ENCODE measurements around the gene CALN1.

CALN1 gene

DNA sequence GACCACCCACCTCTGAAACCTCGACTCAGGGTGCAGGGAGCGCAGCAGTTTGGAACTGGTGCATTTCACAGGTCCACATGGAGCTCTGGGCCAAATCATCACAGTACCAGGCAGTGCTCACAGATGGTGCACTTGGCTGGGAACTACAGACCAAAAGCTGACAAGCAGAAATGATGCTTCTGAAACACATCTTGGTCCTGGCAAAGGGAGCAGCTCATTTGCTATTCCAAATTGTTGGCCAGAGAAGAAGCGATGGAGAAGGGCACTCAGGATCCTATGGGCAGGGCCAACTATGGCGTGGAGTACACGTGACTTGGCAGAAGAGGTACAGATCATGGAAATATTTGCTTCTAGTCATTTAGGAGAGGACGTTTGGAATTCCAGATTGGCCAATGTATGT, 383.9 kb downstream of the CALN1 start:
- DNase-seq: no peak

DNA sequence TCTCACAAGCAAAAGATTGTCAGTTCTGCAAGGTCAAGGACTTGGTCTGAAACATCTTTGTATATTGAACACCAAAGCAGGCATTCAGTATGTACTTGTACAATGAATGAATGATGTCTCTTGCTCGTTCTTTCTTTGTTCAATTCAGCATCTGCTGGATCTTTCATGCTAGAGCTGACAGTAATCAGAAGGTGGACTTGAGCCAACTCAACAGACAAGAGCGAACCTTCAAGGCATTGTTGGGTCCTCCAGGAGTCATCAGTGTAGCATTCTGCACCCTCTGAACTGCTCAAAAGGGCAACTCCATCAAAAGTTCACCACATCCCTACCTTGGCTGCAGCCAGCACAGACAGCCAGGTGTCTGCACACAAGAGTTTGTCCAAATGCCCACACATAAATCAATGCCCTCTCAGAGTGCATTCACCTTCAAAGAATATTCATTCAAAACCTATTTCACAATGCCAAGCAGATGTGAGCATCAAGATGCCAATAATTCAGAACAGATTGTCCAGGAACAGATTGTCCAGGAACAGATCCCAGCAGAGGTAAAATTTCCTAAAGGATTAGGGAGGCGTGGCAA, 386.7 kb downstream of the CALN1 start:
- no peak for DNase-seq

GRCh38 chr7:72023926-72024325, 388.2 kb downstream of the CALN1 start:
- no peak for DNase-seq

- no peak for DNase-seq
Observed at GRCh38 chr7:72021716-72022115, 390.4 kb downstream of the CALN1 start.

- no peak for DNase-seq
Observed at GRCh38 chr7:72020311-72020710, 391.8 kb downstream of the CALN1 start.

DNA sequence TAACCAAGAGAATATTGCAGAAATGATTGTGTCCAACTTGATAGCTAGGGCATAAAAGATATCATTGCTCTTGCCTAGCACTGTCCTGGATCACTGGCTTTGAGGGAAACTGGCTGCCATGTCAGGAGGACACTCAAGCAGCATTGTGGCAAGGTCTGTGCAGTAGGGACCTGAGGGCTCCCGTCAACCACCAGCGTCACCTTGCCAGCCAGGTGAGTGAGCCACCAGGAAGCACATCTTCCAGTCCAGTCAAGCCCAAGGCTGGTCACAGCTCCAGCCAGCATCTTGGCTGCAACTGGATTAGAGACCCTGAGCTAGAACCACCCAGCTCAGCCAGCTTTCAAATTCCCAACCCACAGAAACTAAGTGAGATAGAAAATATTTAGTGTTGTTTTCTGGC, 392.7 kb downstream of the CALN1 start:
- no peak for DNase-seq

- no peak for DNase-seq
Observed at GRCh38 chr7:72017756-72018155, 394.4 kb downstream of the CALN1 start.

- DNase-seq: no peak
Observed at GRCh38 chr7:72016574-72016973, 395.6 kb downstream of the CALN1 start.

GRCh38 chr7:72015136-72015535, 397.0 kb downstream of the CALN1 start:
- DNase-seq: no peak

GRCh38 chr7:72007018-72007417, 405.1 kb downstream of the CALN1 start:
- DNase-seq: no peak

GRCh38 chr7:72003236-72003635, 408.9 kb downstream of the CALN1 start:
- no peak for DNase-seq

- no peak for DNase-seq
Observed at GRCh38 chr7:71996141-71996540, 416.0 kb downstream of the CALN1 start.

DNA sequence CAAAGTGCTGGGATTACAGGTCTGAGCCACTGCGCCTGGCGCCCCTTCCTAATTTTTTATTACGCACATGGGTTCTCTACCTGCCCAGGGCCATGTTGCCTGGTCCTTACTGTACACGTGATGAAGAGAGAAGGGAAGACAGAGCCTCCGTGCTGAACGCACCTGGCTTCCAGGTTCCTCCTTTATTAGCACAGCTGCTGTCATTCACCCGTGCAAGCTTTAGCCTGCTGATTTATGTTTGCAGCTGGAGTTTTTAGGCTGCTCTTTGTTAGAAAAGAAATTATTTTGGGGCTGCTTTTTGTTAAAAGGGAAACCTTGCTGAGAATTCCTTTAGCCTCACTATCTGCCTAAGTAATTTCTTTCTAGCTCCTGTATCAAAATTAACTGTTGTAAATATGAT, 417.0 kb downstream of the CALN1 start:
- no peak for DNase-seq

DNA sequence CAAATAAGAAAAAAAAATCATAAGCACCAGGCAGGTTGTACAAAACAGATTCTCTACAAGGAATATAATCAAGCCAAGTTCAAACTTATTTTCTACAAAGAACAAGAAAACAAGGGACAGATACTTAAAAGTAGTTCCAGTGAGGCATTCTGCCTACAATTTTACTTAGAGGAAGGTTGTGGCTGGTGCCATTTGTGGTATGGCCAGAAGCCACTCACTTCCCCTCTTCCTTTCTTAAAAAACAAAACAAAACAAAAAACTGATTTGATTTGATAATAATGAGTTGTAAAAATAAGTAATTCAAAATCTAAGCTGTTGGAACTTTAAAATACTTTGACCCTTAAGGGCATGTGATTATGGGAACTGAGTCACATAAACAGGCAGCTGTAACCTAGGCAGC, 420.6 kb downstream of the CALN1 start:
- no peak for DNase-seq

DNA sequence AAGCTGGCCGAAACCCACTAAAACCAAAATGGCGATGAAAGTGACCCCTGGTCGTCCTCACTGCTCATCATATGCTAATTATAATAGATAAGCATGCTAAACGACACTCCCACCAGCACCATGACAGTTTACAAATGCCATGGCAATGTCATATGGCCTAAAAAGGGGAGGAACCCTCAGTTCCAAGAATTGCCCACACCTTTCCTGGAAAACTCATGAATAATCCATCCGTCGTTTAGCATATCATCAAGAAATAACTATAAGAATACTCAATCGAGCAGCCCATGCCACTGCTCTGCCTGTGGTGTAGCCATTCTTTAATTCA, 422.0 kb downstream of the CALN1 start:
- no peak for DNase-seq

DNA sequence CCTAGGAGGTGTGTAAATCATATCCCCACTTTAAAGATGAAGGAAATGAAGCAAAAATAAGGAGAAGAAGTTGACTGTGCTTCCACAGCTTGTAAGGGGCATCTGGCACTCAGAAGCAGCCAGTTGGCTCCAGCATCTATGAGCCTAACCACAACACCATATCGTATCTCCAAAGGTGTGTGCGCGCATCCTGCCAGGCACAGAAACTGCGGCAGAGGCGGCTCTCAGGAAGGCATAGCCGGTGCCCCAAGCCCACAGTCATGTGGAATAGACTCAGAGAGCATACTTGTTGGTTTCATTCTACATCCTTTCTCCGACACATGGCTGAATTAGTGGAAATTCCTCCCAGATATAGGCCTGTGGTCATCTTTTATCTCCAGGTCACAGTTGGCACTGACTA, 423.9 kb downstream of the CALN1 start:
- DNase-seq: no peak

DNA sequence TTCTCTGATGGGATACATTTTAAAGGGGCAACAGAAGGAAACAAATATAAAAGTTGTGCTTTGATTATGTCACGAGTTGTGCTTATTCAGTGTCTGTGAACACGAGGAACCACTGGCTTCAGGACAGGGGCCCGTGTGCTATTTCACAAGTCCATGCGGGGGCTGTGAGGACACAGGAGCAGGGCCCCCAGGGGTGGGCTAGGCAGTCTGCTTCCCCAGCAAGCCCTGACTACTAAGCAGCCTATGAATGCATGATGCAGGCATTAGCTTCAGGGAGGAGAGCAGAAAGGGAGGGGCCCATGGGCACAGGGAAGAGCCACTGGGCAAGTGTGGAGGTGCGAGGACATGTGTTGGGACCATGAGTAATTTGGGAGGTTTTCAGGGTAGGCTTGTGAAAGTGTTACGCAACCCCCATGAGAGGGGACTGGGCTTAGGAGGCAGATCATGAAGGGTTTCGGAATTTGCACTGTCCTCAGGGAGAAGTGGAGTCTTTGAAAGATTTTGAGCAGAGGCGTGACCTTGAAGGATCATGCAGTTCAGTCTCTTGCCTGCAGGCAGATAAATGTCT, 424.9 kb downstream of the CALN1 start:
- DNase-seq: no peak

GRCh38 chr7:71984348-71984747, 427.8 kb downstream of the CALN1 start:
- DNase-seq: no peak

DNA sequence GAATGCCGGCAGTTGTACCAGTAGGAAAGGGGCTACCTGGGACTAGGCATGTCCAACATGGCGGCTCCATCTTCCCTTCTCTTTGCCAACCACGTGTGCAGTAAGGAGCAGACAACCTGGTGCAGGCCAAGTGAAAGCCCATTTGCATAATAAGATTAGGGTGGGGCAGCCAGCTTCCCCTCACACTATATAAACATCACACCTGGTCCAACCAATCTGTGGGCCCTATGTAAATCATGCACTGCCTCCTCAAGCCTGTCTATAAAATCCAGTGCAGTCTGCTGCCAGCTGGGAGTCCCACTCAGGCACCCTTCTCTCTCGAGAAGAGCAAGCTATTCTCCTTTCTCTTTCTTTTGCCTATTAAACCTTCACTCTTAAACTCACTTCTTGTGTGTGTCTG, 429.3 kb downstream of the CALN1 start:
- DNase-seq: no peak

DNA sequence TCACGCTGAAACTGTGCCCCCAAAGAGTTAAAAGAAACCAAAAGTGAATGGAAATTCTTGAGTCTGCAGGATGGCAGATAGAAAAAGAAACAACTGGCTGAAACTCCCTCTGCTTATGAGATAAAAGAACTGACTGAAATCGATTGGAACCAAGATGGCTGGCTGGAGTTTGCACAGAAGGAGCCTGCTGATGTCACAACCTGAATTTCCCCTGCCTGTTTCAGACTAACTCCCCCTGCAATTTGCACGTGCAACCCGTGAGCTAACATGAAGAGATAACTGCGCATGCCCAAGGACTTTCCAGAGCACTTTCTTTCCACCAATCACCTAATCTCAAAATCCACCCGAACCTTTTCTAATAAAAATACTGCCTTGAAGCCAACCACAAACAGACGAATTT, 435.5 kb downstream of the CALN1 start:
- no peak for DNase-seq

DNA sequence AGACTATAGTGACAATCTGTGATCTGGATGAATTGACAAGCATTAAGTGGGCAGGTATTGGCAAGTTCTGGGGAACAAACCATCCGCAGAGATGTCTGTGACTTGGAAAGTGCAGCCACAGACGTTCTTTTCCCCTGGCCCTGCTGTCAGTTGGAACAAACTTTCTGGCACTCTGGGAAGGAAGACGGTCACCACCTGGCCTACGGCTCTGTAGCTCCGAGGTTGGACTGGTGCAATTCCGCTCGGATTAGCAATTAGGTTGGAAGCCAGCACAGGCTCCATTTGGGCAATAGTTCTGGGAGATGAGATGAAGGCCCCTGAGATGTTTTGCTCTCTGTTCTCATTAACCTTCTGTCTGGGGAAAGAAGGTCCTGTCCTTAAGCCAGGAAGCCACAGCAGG, 437.5 kb downstream of the CALN1 start:
- DNase-seq: no peak

GRCh38 chr7:71972534-71972933, 439.6 kb downstream of the CALN1 start:
- no peak for DNase-seq

GRCh38 chr7:71970725-71971124, 441.4 kb downstream of the CALN1 start:
- no peak for DNase-seq

GRCh38 chr7:71962636-71963035, 449.5 kb downstream of the CALN1 start:
- DNase-seq: no peak

DNA sequence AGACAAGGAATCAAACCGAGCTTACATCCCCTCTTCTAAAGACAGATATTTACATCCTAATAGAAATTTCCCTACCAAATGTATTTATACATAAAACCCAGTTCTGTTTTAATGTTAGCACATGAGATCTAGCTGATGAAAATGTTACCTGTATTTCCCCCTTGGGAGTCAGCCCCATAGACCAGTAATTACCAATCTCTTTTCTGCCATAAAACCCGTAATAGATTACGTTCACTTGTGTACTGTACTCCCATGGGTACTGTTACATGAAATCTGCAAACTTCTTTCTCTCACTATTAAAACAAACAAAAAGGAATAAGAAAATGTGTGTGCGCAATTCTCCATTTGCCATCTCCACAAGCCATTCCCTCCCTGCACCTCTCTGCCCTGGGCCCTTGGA, 450.9 kb downstream of the CALN1 start:
- no peak for DNase-seq

DNA sequence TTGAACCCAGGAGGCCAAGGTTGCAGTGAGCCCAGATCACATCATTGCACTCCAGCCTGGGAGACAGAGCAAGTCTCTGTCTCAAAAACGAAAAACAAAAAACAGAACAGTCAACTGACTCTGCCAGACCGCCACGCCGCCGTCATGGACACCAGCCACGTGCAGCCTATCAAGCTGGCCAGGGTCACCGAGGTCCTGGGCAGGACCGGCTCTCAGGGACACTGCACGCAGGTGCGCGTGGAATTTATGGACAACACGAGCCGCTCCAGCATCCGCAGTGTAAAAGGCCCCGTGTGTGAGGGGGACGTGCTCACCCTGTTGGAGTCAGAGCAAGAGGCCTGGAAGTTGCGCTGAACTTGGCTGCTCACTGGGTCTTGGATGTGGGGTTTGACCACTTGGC, 470.0 kb downstream of the CALN1 start:
- no peak for DNase-seq

All from activated naive CD4-positive, alpha-beta T cell treated with Interleukin-2 at 50 U/mL for 16 hours (primary cell).